Adrenal gland (tissue), 12 donors: ENCODE results near the gene MBNL2. TPM values are rescaled to one million over a fixed set of nuclear protein-coding genes. Genes with fewer than 3 reads are reported as not detected.
A peak's percentile ranks its signal among the peaks of the same experiment; 100 is the strongest.

Experiments
- DNase-seq, 7 donors: peaks; one replicate each; pipeline ENCODE4 v3.0.0-alpha.2; 2019 to 2020
- H3K27ac ChIP-seq, 5 donors: fragments of 200-600 bp; sonication (generic) in 4 of 5; 1 replicate in 3 of 5; 2 replicates in 2 of 5; pipeline versions ENCODE4 v1.5.1 to v1.8.0; 2016 to 2020; ENCODE audit warnings: mild to moderate bottlenecking in 1 of 5
- H3K27me3 ChIP-seq: fragments of 200-600 bp; 2 replicates; pipeline ENCODE4 v1.8.0; 2021
- H3K36me3 ChIP-seq, 2 donors: fragments of 200-600 bp; replicated peaks in 1 of 2; 1 replicate in 1 of 2; 2 replicates in 1 of 2; pipeline versions ENCODE4 v1.5.1 to v1.8.0; 2018 to 2022
- H3K4me1 ChIP-seq, 2 donors: fragments of 200-600 bp; replicated peaks in 1 of 2; 1 replicate in 1 of 2; 2 replicates in 1 of 2; pipeline versions ENCODE4 v1.5.1 to v1.8.0; 2018 to 2021
- H3K4me3 ChIP-seq, 4 donors: fragments of 200-600 bp; sonication (generic) in 3 of 4; one replicate each; pipeline ENCODE4 v1.5.1; 2016 to 2018
- H3K9me3 ChIP-seq, 3 donors: fragments of 200-600 bp; sonication (generic) in 1 of 3; replicated peaks in 1 of 3; 1 replicate in 2 of 3; 2 replicates in 1 of 3; pipeline versions ENCODE4 v1.5.1 to v1.8.0; 2016 to 2021
- CTCF ChIP-seq, 6 experiments: fragments of 450-650 bp in 4 of 6; fragments of 200-600 bp in 2 of 6; sonication (generic) in 1 of 6; IDR thresholded peaks; 1 replicate in 5 of 6; 2 replicates in 1 of 6; pipeline versions ENCODE4 v1.5.1 to v1.8.0; 2016 to 2021; ENCODE audit warnings: antibody characterized with exemption in 6 of 6, mild to moderate bottlenecking in 2 of 6, moderate library complexity in 1 of 6
- POLR2A ChIP-seq, 2 donors: fragments of 450-650 bp; IDR thresholded peaks; one replicate each; pipeline ENCODE4 v1.6.1; 2017; ENCODE audit warnings: antibody characterized with exemption in 2 of 2, mild to moderate bottlenecking in 2 of 2, moderate library complexity in 1 of 2
- WGBS, 4 donors: extraction: QIAGEN DNeasy Blood & Tissue Kit in 2 of 4; methylation state at CpG; one replicate each; pipeline versions ENCODE4 v1.1.5 to v1.1.7; 2013 to 2017; 5-methylcytosine and 5-hydroxymethylcytosine counted together
- intact Hi-C, 2 donors: fragments of 100-400 bp; cut with DNase I; formaldehyde crosslinking; loops; one replicate each; pipeline versions ENCODE4 v1.14.1 to v1.15.0; 2022 to 2023
- polyA plus RNA-seq, 3 donors: library from polyadenylated mRNA; stranded (reverse); fragments of 200-250 nt in 2 of 3; fragments of 350-450 nt in 1 of 3; fragmentation: Illumina TruSeq in 1 of 3; extraction: RNeasy Lipid Tissue Mini Kit (QIAGEN cat#74804) in 1 of 3; gene quantifications; one replicate each; pipeline ENCODE4 v1.2.3, GENCODE V29; 2013 to 2014
- total RNA-seq, 9 donors: library from RNA; depleted of rRNA in 4 of 9; stranded (reverse); fragments of >200 nt in 4 of 9; fragments of 120-200 nt in 1 of 9; fragmentation: NEBNext Ultra II Directional in 1 of 9; extraction: Animal tissue kit (Norgen Biotek cat#: 25700) in 1 of 9; gene quantifications; one replicate each; pipeline versions ENCODE4 v1.1.0 to v1.2.4, GENCODE V29; 2013 to 2023
- donor health status: healthy with polysubstance abuse.
- donor health status: Bipolar disorder and iron deficiency.
- donor health status: DM: yes; HTN: yes; CAD: no.
- donor health status: DM: no; HTN: no; CAD: no.
- donor health status: DM: no; HTN: no; CAD: no.
- donor health status: DM: yes; HTN: yes; CAD: no.

Gene MBNL2
- total and polyA plus RNA-seq, 12 donors = 29.2 to 250 (median 130) TPM

- Histone ChIP-seq H3K27ac (peak overlapping the region in 3 of 5 donors; percentile 50 to 64 (median 59)), H3K36me3 (no peaks in the 10 kb centered on the region), H3K9me3 (no peaks in the 10 kb centered on the region), H3K27me3 (no peaks in the 10 kb centered on the region), H3K4me1 (peaks cover 16 to 80% of the 10 kb centered on the region in 2 donors), H3K4me3 (no peak overlapping the region)
- peak in 1 of 7 donors; percentile 57 for DNase-seq
- TF ChIP-seq POLR2A (IDR thresholded peaks at IDR 0.05) (no peak), CTCF (IDR thresholded peaks at IDR 0.05) (no peak)
- intact Hi-C loops = no loop called here
- WGBS, 4 donors = 42 to 56% (median 47%) methylated on average over 4 of the region's 4 CpGs
Observed at GRCh38 chr13:97327506-97328221, 105.5 kb downstream of the MBNL2 start.

GRCh38 chr13:97328222-97328790 is 106.2 kb downstream of the MBNL2 start:
- peak in 4 of 7 donors; percentile 28 to 70 (median 36) for DNase-seq
- no peaks in the 10 kb centered on the region for H3K9me3 ChIP-seq
- TF ChIP-seq CTCF (IDR thresholded peaks at IDR 0.05) (no peak), POLR2A (IDR thresholded peaks at IDR 0.05) (no peak)
- peaks cover 16 to 80% of the 10 kb centered on the region in 2 donors for H3K4me1 ChIP-seq
- intact Hi-C loops = no loop called here
- WGBS, 4 donors = 53 to 67% (median 65%) methylated on average over 12 of the region's 12 CpGs
- peak overlapping the region in 4 of 5 donors; percentile 23 to 73 (median 62) for H3K27ac ChIP-seq
- no peak overlapping the region for H3K4me3 ChIP-seq
- H3K27me3 ChIP-seq = no peaks in the 10 kb centered on the region
- H3K36me3 ChIP-seq = no peaks in the 10 kb centered on the region

GRCh38 chr13:97329331-97329730 is 107.2 kb downstream of the MBNL2 start:
- no peaks in the 10 kb centered on the region for H3K27me3 ChIP-seq
- no peaks in the 10 kb centered on the region for H3K9me3 ChIP-seq
- intact Hi-C loops = no loop called here
- no peaks in the 10 kb centered on the region for H3K36me3 ChIP-seq
- H3K4me1 ChIP-seq = peaks cover 16 to 80% of the 10 kb centered on the region in 2 donors
- no peak overlapping the region for H3K4me3 ChIP-seq
- no peak overlapping the region for H3K27ac ChIP-seq
- TF ChIP-seq CTCF (IDR thresholded peaks at IDR 0.05) (no peak), POLR2A (IDR thresholded peaks at IDR 0.05) (no peak)
- WGBS, 4 donors = 64 to 69% (median 66%) methylated on average over 4 of the region's 4 CpGs
- DNase-seq = no peak

DNA sequence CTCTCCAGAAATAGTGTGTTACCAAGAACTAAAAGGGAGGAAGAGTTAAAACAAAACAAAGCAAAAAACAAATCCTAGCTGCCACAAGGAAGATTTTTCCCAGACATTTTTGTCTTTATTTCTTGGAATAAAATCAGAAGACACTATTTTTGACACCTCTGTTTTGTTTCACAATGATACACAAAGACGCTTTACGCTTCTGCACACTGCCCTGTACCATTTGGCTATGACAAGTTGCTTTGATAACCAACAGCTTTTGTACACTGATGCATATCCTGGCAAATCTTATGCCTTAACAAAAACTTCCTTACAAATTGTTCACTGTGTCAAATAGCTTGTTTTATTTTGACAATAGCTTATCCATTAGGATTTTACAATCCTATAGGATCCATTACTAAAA is 108.3 kb downstream of the MBNL2 start:
- no peak overlapping the region for H3K27ac ChIP-seq
- WGBS, 4 donors = 69 to 90% (median 86%) methylated on average over 2 of the region's 2 CpGs

More for the DNA sequence above, 108.3 kb downstream of the MBNL2 start:
- H3K4me1 ChIP-seq = peaks cover 16 to 80% of the 10 kb centered on the region in 2 donors
- no peaks in the 10 kb centered on the region for H3K9me3 ChIP-seq
- intact Hi-C loops = no loop called here
- H3K36me3 ChIP-seq = peaks cover 0 to 7% of the 10 kb centered on the region in 2 donors
- H3K4me3 ChIP-seq = no peak overlapping the region
- H3K27me3 ChIP-seq = no peaks in the 10 kb centered on the region
- DNase-seq = no peak
- no peak for TF ChIP-seq POLR2A (IDR thresholded peaks at IDR 0.05)
- no peak for TF ChIP-seq CTCF (IDR thresholded peaks at IDR 0.05)
